ENCODE data around the gene UNCX. TPM values are rescaled to one million over a fixed set of nuclear protein-coding genes. Genes with fewer than 3 reads are reported as not detected.
A peak's percentile ranks its signal among the peaks of the same experiment; 100 is the strongest.

Gene UNCX
- total and polyA plus RNA-seq, 8 donors: not detected

GRCh38 chr7:1246160-1246870 is 13.6 kb downstream of the UNCX start:
- Histone ChIP-seq H3K27me3 (peaks cover 14 to 64% (median 30%) of the 10 kb centered on the region in 4 donors), H3K36me3 (no peaks in the 10 kb centered on the region), H3K4me3 (no peak overlapping the region), H3K4me1 (no peaks in the 10 kb centered on the region), H3K9me3 (no peaks in the 10 kb centered on the region), H3K27ac (no peak overlapping the region)
- TF ChIP-seq CTCF (IDR thresholded peaks at IDR 0.05): no peak
- FAIRE-seq (no peak), ATAC-seq (no peak), DNase-seq (peak in 2 of 6 donors; percentile 18 to 44)
- intact Hi-C loops (cut with DNase I): no loop called here
- WGBS, 2 donors: 11% methylated on average over 46 to 48 of the region's 48 CpGs

DNA sequence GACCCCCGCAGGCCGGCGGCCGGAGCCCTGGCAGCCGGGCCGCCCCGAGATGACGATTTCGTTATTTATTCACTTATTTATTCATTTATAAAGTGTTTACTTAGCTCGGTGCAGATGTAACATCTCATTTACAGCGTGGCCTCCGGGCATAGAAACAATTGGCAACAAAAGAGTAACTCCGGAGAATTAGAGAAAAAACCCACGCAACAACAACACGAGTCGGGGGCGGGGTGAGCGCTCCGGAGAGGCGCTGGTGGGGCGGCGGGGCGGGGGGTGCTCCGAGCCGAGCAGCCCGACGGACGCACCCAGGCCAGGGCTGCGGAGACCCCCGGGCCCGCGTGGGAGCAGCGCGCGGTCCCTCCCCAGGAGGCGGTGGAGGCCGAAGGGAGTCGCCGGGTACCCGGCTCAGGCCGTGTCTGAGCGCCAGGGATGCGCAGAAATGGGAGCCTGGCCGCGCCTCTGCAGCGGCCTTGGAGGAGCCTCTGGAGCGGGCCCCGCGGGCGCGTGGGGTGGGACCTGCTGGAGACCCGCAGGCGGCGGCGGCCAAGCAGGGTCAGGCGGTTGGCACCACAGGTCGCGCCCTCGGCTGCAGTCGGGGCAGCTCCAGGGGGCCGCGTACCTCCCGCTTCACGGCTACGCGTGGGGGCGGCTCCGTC is 14.3 kb downstream of the UNCX start:
- 2 to 5% methylated on average over 62 to 68 of the region's 68 CpGs for WGBS, 2 donors
- TF ChIP-seq CTCF (IDR thresholded peaks at IDR 0.05): no peak
- Histone ChIP-seq H3K4me3 (no peak overlapping the region), H3K27ac (no peak overlapping the region), H3K4me1 (no peaks in the 10 kb centered on the region), H3K27me3 (peaks cover 13 to 57% (median 24%) of the 10 kb centered on the region in 4 donors), H3K9me3 (no peaks in the 10 kb centered on the region), H3K36me3 (no peaks in the 10 kb centered on the region)
- peak in 2 of 6 donors; percentile 26 to 68 for DNase-seq
- no peak for FAIRE-seq
- intact Hi-C loops (cut with DNase I): no loop called here
- peak in 1 of 4 donors; percentile 22 for ATAC-seq

DNA sequence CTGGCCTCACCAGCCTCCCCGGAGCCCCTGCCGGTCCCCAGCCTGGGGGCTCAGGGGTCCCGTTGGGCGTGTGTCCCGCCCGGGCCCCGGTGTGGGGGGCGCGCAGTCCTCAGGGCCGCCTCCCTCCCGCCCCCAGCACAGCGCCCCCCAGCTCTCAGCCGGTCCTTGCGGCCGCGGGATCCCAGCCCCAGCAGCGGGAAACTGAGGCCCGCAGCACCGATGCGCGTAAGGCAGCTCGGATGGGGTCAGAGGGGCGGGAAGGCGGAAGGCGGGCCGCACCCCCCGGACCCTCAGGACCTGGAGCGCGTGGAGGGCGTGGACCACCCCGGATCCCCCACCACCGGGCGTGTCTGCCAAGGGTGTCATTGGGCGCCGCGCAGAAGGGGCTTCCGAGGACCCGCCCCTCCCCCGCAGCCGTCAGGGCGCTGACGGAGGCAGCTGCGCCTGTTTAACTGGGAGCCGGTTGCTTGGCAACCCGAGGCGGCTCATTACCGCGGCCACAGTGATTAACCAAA is 14.9 kb downstream of the UNCX start:
- FAIRE-seq (no peak), ATAC-seq (peak in 1 of 4 donors; percentile 25), DNase-seq (peak in 2 of 6 donors; percentile 31 to 61)
- 1 to 3% methylated on average over 30 to 48 of the region's 48 CpGs for WGBS, 2 donors
- H3K36me3 ChIP-seq: no peaks in the 10 kb centered on the region
- TF ChIP-seq CTCF (IDR thresholded peaks at IDR 0.05): no peak
- intact Hi-C loops (cut with DNase I): no loop called here
- no peak overlapping the region for H3K4me3 ChIP-seq
- H3K9me3 ChIP-seq: no peaks in the 10 kb centered on the region
- H3K27me3 ChIP-seq: peaks cover 9 to 55% (median 19%) of the 10 kb centered on the region in 4 donors
- H3K27ac ChIP-seq: no peak overlapping the region
- H3K4me1 ChIP-seq: no peaks in the 10 kb centered on the region

DNA sequence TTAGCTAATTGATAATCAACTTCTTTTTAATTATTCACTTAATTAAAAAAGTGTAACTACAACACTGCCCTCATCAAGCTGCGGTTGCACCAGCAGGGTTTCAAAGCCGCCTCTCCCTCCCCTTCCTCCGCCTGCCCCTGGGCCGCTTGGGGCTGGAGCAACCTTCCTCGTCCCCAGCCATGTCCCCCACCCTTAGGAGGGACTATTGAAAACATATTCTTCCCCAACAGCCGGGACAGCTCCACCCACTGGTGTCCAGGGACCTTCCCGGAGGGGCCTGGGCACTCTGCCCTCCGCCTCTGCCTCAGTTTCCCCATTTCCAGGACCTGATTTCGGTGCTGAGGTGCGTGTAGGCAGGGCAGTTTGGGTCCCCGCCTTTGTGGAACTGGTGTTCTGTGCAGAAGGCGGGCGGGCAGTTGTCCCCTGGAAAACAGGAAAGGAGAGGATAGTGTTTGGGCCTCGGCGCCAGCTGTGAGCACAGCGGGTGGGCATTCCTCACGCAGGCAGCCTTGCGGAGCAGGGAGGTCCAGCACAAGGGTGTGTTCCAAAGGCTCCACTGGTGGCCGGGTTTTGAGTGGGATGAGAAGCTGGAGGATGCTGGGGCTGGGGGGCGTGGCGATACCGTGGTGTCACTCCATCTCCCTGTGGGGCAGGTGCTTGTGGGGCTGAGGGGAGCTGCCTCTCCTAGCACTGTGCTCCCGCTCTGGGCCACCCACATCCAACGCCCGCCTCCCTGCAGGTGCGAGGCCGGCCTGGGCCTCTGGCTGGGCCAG is 15.7 kb downstream of the UNCX start:
- DNase-seq (peak in 1 of 6 donors; percentile 54), FAIRE-seq (no peak), ATAC-seq (peak in 1 of 4 donors; percentile 26)
- Histone ChIP-seq H3K36me3 (no peaks in the 10 kb centered on the region), H3K4me1 (no peaks in the 10 kb centered on the region), H3K4me3 (no peak overlapping the region), H3K27me3 (peaks cover 5 to 53% (median 18%) of the 10 kb centered on the region in 4 donors), H3K9me3 (no peaks in the 10 kb centered on the region), H3K27ac (no peak overlapping the region)
- TF ChIP-seq CTCF (IDR thresholded peaks at IDR 0.05): no peak
- WGBS, 2 donors: 8 to 9% methylated on average over 25 to 27 of the region's 27 CpGs
- intact Hi-C loops (cut with DNase I): no loop called here

Measured in pancreas (tissue), 10 donors.